Effector memory CD8-positive, alpha-beta T cell (primary cell): Measurements from ENCODE around the gene SPANXC.
"Not testable (repeated sequence)": the region's sequence is repeated elsewhere in the genome, so short reads cannot be mapped to it uniquely, and the experiment has no call there.

Source experiments
- ATAC-seq: fragments of 150-1000 bp; cut with Tn5 transposase; replicated peaks from 2 replicates; pipeline ENCODE4 v1.10.0; 2021; ENCODE audit warnings: mild to moderate bottlenecking, moderate library complexity
- DNase-seq, 3 experiments: peaks; one replicate each; pipeline ENCODE4 v3.0.0; 2021
- H3K27ac Mint-ChIP-seq, 2 donors: one replicate each; pipeline ENCODE4 v1.8.0; 2022; ENCODE audit warnings: mild to moderate bottlenecking in 2 of 2, mixed read lengths in 2 of 2, moderate library complexity in 2 of 2
- H3K27me3 Mint-ChIP-seq, 2 donors: one replicate each; pipeline ENCODE4 v1.8.0; 2022; ENCODE audit warnings: mixed read lengths in 2 of 2
- H3K36me3 Mint-ChIP-seq: one replicate; pipeline ENCODE4 v1.8.0; 2022; ENCODE audit warnings: mild to moderate bottlenecking, moderate library complexity, mixed read lengths; ENCODE audit not compliant: insufficient read depth
- H3K4me1 Mint-ChIP-seq, 2 donors: one replicate each; pipeline ENCODE4 v1.8.0; 2022; ENCODE audit warnings: low read depth in 2 of 2, mixed read lengths in 2 of 2
- H3K4me3 Mint-ChIP-seq, 2 donors: one replicate each; pipeline ENCODE4 v1.8.0; 2022; ENCODE audit warnings: mild to moderate bottlenecking in 2 of 2, mixed read lengths in 2 of 2, moderate library complexity in 2 of 2
- H3K9me3 Mint-ChIP-seq, 2 donors: one replicate each; pipeline ENCODE4 v1.8.0; 2022; ENCODE audit warnings: mixed read lengths in 2 of 2
- total RNA-seq, 9 experiments: gene quantifications; one replicate each; lab custom pipeline; 2026; lab: John Stamatoyannopoulos, UW

SPANXC gene, protein sequence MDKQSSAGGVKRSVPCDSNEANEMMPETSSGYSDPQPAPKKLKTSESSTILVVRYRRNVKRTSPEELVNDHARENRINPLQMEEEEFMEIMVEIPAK
- 0 reads per million in 9 experiments for total RNA-seq

DNA sequence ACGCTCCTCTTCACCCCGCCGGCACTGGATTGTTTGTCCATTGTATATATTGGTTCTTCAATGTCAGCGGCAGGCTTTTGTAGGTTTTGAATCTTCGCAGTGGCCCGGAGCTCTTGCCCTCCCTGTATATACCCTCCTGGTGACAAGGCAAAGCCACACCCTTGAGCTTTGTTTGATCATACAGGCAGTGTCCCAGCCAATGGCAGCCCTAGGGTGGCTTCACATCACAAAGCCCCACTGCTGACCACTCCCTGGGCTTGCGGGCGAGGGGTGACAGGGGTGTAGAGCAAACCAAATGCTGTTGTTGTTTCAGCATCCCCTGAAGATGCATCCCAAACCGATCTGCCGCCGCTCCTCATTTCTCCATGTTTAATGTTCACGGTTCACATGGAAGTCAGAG, at the start of gene SPANXC:
TSS of gene SPANXC (minus strand) at position 101 of the 400 bp plus-strand sequence. CDS start at position 41, 60 bp downstream.
- not testable (repeated sequence) for H3K4me1 Mint-ChIP-seq, DNase-seq, H3K36me3 Mint-ChIP-seq, H3K27ac Mint-ChIP-seq, ATAC-seq, H3K4me3 Mint-ChIP-seq, H3K27me3 Mint-ChIP-seq, H3K9me3 Mint-ChIP-seq

DNA sequence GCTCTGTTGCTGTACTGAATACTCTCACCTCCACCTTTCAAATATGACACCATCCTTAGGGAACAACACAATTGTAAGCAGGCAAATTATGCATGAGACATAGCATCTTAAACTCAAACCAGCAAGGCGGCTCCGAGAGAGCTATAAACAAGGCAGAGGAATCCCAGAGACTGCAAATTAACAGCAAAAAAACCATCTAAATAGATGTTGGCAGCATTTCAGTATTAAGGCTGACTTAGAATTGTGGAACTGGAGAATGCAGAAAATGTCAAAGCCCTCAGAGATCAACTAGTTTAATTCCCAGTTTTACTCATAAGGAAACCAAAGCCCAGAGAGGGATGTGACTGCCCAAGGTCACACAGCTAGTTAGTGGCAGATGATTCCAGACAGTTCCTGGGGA, 37.2 kb upstream of the SPANXC start:
- no peak overlapping the region for H3K4me3 Mint-ChIP-seq
- DNase-seq (no peak), ATAC-seq (no peak)
- no peak overlapping the region for H3K27ac Mint-ChIP-seq
- H3K27me3 Mint-ChIP-seq = no peaks in the 10 kb centered on the region
- H3K4me1 Mint-ChIP-seq = no peaks in the 10 kb centered on the region
- H3K36me3 Mint-ChIP-seq = peaks cover 4% of the 10 kb centered on the region
- H3K9me3 Mint-ChIP-seq = no peaks in the 10 kb centered on the region

DNA sequence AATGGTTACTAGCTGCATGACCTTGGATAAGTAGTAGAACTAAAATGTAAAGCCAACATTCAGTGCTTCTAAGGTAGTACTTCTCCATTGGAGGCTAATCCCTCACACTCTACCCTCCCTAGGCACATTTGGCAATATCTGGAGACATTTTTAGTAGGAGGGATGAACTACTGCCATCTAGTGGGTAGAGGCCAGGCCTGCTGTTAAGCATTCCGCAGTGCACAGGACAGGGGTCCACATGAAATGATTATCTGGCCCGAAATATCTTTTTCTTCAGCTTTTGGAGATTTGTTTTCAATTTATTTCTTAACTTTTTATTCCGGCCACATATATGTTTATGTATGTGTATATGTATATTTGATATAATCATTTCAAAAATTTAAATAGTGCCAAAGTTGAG, 36.0 kb upstream of the SPANXC start:
- DNase-seq (no peak), ATAC-seq (no peak)
- no peaks in the 10 kb centered on the region for H3K27me3 Mint-ChIP-seq

DNA sequence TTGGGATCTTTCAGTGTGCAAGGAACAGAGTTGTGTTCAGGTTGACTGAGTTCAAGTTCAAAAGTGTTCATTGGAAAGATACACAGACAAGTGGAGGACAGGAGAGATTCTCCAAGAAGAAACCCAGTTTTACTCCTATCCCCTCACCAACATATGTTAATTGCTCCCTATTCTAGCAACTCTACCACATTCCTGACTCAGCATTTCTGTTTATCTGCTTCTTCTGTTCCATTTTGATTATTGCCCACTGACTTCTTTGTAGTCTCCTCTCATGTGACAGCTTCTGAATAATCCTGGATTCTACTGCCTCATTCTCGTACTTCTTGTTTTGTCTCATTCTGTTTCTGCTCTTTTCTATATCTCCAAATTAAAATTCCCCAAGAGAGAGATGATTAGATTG, 15.8 kb upstream of the SPANXC start:
- H3K9me3 Mint-ChIP-seq = peaks cover 7 to 11% of the 10 kb centered on the region in 2 donors
- H3K36me3 Mint-ChIP-seq = peaks cover 6% of the 10 kb centered on the region
- ATAC-seq = no peak

More for the DNA sequence above, 36.0 kb upstream of the SPANXC start:
- Mint-ChIP-seq H3K4me3 (no peak overlapping the region), H3K4me1 (no peaks in the 10 kb centered on the region), H3K9me3 (no peaks in the 10 kb centered on the region), H3K36me3 (peaks cover 4% of the 10 kb centered on the region), H3K27ac (no peak overlapping the region)

DNA sequence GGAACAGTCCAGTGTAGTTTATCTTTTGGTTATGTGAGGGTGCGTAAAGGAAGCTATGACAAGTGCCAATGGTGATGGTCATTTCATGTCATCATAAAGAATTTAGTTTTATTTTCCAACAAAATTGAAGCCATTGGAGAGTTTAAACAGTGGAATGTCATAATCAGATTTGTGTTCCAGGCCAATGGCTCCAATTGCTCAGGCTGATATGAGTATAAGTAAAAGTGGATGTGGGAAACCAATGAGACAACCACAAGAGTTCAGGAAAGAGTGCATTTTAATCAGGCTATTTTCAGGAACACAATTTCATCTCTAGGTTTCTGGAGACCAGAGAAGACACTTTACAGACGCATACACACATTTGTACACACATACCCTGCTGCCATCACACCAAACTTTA, 20.7 kb downstream of the SPANXC start:
- no peaks in the 10 kb centered on the region for H3K4me1 Mint-ChIP-seq
- peaks cover 0 to 4% of the 10 kb centered on the region in 2 donors for H3K9me3 Mint-ChIP-seq
- DNase-seq (no peak), ATAC-seq (no peak)
- H3K4me3 Mint-ChIP-seq = no peak overlapping the region
- no peaks in the 10 kb centered on the region for H3K27me3 Mint-ChIP-seq
- no peaks in the 10 kb centered on the region for H3K36me3 Mint-ChIP-seq
- no peak overlapping the region for H3K27ac Mint-ChIP-seq

More for the DNA sequence above, 15.8 kb upstream of the SPANXC start:
- no peak for DNase-seq
- no peak overlapping the region for H3K4me3 Mint-ChIP-seq
- no peak overlapping the region for H3K27ac Mint-ChIP-seq
- no peaks in the 10 kb centered on the region for H3K27me3 Mint-ChIP-seq
- no peaks in the 10 kb centered on the region for H3K4me1 Mint-ChIP-seq

DNA sequence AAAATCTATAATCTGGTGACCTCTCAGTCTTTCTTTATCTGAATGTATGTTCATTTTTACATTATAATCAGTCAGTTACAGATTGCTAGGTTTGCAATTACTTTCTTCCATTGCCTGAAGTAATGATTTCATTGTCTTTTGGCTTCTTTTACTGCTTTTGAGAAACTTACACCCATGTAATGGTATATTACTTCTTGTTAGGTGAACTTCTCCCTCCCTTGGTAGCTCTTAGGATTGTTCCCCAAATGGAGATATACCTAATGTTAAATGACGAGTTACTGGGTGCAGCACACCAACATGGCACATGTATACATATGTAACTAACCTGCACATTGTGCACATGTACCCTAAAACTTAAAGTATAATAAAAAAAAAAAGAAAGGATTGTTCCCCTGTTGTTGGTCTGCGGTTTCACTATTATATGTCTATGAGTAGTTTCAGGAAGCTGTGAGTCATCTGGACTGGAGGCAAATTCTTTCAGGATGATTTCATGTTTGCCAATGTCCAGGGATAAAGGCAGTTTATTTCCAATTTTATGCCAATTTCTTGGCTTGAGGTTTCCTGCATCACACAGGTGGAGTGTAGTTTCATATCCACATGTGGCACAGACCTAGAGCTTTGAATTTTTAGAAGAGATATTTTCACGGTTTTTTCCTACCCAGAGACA, 21.8 kb downstream of the SPANXC start:
- Mint-ChIP-seq H3K27me3 (no peaks in the 10 kb centered on the region), H3K36me3 (no peaks in the 10 kb centered on the region), H3K27ac (no peak overlapping the region), H3K4me1 (no peaks in the 10 kb centered on the region), H3K4me3 (no peak overlapping the region), H3K9me3 (peaks cover 0 to 4% of the 10 kb centered on the region in 2 donors)
- ATAC-seq (no peak), DNase-seq (no peak)

DNA sequence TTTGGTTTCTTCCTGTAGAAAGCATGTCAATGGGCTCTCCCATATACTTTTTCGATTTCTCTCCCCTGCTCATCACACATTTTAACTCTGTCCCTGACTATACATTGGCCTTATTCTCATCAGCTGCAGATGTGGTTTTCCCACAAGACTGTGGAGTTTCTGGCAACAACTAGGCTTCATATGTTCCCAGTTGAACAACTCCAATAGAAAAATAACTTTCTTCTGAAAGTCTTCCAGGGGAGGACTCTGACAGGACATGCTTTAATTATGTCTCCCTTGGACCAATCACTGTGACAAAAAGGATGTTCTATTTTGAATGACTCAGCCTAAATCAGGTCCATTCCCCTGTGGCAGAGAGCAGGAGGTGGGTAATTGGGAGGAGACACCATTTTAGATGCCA, 28.1 kb downstream of the SPANXC start:
- H3K9me3 Mint-ChIP-seq = peaks cover 0 to 4% of the 10 kb centered on the region in 2 donors
- no peaks in the 10 kb centered on the region for H3K4me1 Mint-ChIP-seq
- H3K27me3 Mint-ChIP-seq = no peaks in the 10 kb centered on the region
- no peaks in the 10 kb centered on the region for H3K36me3 Mint-ChIP-seq
- H3K4me3 Mint-ChIP-seq = no peak overlapping the region
- ATAC-seq (no peak), DNase-seq (no peak)
- H3K27ac Mint-ChIP-seq = no peak overlapping the region

DNA sequence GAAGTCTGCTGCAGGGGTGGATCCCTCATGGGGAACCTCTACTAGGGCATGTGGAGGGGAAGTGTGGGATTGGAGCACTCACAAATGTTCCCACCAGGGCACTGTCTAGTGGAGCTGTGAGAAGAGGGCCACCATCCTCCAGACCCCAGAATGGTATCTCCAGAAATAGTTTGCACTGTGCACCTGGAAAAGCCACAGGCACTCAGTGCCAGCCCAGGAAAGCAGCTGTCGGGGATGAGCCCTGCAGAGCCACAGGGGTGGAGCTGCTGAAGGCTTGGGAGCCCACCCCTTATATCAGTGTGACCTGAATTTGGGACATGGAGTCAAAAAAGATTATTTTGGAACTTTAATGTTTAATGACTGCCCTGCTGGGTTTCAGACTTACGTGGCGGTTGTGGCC, 40.4 kb downstream of the SPANXC start:
- Mint-ChIP-seq H3K9me3 (no peaks in the 10 kb centered on the region), H3K4me3 (no peak overlapping the region), H3K27me3 (no peaks in the 10 kb centered on the region), H3K27ac (no peak overlapping the region), H3K36me3 (no peaks in the 10 kb centered on the region), H3K4me1 (no peaks in the 10 kb centered on the region)
- no peak for DNase-seq
- ATAC-seq = no peak
